ENCODE results near the gene SPTLC3. TPM values are rescaled to one million over a fixed set of nuclear protein-coding genes. Genes with fewer than 3 reads are reported as not detected.

The SPTLC3 gene
- polyA plus RNA-seq, 3 donors: 0.01 TPM; not detected in 2

DNA sequence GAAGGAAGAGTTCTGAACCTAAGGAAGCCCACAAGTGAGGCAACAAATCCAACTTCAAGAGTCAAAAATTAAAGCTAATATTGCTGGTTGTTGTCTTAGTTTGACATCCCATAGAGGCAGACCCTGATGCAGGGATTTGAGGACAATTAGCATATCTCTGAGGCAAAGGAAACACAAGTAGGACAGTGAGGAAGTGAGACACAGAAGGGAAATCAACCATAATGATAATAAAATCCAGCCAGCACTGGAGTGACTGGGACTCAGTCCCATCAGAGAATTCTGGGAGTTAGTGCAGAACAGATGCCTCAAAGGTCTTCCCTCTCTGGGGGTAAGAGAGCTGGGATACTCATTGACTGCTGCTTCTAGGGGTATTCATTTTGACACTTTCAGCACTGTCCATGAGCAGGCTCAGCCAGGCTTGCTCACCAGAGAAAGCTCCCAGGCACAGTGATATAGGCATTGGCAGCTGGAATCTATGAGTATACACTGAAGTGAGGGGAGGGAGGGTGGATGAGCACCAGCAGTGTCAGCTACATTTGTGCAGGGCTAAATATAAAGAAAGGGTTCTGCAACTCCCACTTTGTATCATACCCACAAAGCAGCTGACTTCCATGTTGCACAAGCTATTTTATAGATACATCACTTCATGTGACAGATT is 43.4 kb upstream of the SPTLC3 start:
- H3K79me2 ChIP-seq (ENCODE audit: insufficient read depth, low read length): no peaks in the 10 kb centered on the region
- no peaks in the 10 kb centered on the region for H3K4me1 ChIP-seq (ENCODE audit: control insufficient read depth in 1 of 2, insufficient read depth in 2 of 2, low read length in 2 of 2)
- H3K4me2 ChIP-seq (replicated peaks; ENCODE audit: extremely low read depth, low read length, poor library complexity, severe bottlenecking): no peak overlapping the region
- intact Hi-C loops (cut with micrococcal nuclease): no loop called here
- H3K27ac ChIP-seq (ENCODE audit: low read depth in 1 of 2, low read length in 2 of 2): no peak overlapping the region
- Mint-ChIP-seq H3K27me3 (ENCODE audit: low read depth in 3 of 3) (no peaks in the 10 kb centered on the region), H3K36me3 (no peaks in the 10 kb centered on the region), H3K27ac (no peak overlapping the region), H3K4me1 (no peaks in the 10 kb centered on the region), H3K4me3 (no peak overlapping the region), H3K9me3 (peaks cover 0 to 3% (median 1%) of the 10 kb centered on the region in 7 donors)
- H3K4me3 ChIP-seq (replicated peaks in 1 of 3; ENCODE audit: low read depth in 2 of 3, low read length in 3 of 3): no peak overlapping the region
- no peaks in the 10 kb centered on the region for H3K27me3 ChIP-seq (ENCODE audit: control insufficient read depth in 2 of 2, insufficient read depth in 2 of 2, low read length in 2 of 2)
- no peaks in the 10 kb centered on the region for H4K20me1 ChIP-seq (ENCODE audit: insufficient read depth, low read length)
- H3K9ac ChIP-seq (ENCODE audit: insufficient read depth, low read length, poor library complexity, severe bottlenecking): no peak overlapping the region
- no peaks in the 10 kb centered on the region for H3K36me3 ChIP-seq (replicated peaks in 1 of 2; ENCODE audit: control insufficient read depth in 1 of 2, insufficient read depth in 2 of 2, low read length in 2 of 2)
- DNase-seq: no peak
- no peaks in the 10 kb centered on the region for H3K9me3 ChIP-seq (replicated peaks in 1 of 2; ENCODE audit: control insufficient read depth in 1 of 2, insufficient read depth in 1 of 2, low read length in 2 of 2)
- TF ChIP-seq CTCF (IDR thresholded peaks at IDR 0.05): no peak
- no peak overlapping the region for H2AFZ ChIP-seq (ENCODE audit: insufficient read depth, low read depth, low read length, poor library complexity, severe bottlenecking)

- no peak overlapping the region for H3K4me2 ChIP-seq (replicated peaks; ENCODE audit: extremely low read depth, low read length, poor library complexity, severe bottlenecking)
- no peak for DNase-seq
- WGBS (ENCODE audit: insufficient coverage): 88% methylated on average over 1 of the region's 4 CpGs
- H3K9me3 ChIP-seq (replicated peaks in 1 of 2; ENCODE audit: control insufficient read depth in 1 of 2, insufficient read depth in 1 of 2, low read length in 2 of 2): no peaks in the 10 kb centered on the region
- no peaks in the 10 kb centered on the region for H3K27me3 ChIP-seq (ENCODE audit: control insufficient read depth in 2 of 2, insufficient read depth in 2 of 2, low read length in 2 of 2)
- H3K27ac Mint-ChIP-seq: no peak overlapping the region
- no peak overlapping the region for H3K4me3 Mint-ChIP-seq
- H3K9me3 Mint-ChIP-seq: peaks cover 0 to 3% (median 1%) of the 10 kb centered on the region in 7 donors
- H4K20me1 ChIP-seq (ENCODE audit: insufficient read depth, low read length): no peaks in the 10 kb centered on the region
- no peak for TF ChIP-seq CTCF (IDR thresholded peaks at IDR 0.05)
- no peak overlapping the region for H2AFZ ChIP-seq (ENCODE audit: insufficient read depth, low read depth, low read length, poor library complexity, severe bottlenecking)
- H3K79me2 ChIP-seq (ENCODE audit: insufficient read depth, low read length): no peaks in the 10 kb centered on the region
- H3K4me1 ChIP-seq (ENCODE audit: control insufficient read depth in 1 of 2, insufficient read depth in 2 of 2, low read length in 2 of 2): no peaks in the 10 kb centered on the region
- peaks cover 0 to 2% (median 0%) of the 10 kb centered on the region in 3 donors for H3K27me3 Mint-ChIP-seq (ENCODE audit: low read depth in 3 of 3)
- no peak overlapping the region for H3K9ac ChIP-seq (ENCODE audit: insufficient read depth, low read length, poor library complexity, severe bottlenecking)
- no peaks in the 10 kb centered on the region for H3K4me1 Mint-ChIP-seq
- H3K27ac ChIP-seq (ENCODE audit: low read depth in 1 of 2, low read length in 2 of 2): no peak overlapping the region
- H3K36me3 ChIP-seq (replicated peaks in 1 of 2; ENCODE audit: control insufficient read depth in 1 of 2, insufficient read depth in 2 of 2, low read length in 2 of 2): no peaks in the 10 kb centered on the region
- no peak overlapping the region for H3K4me3 ChIP-seq (replicated peaks in 1 of 3; ENCODE audit: low read depth in 2 of 3, low read length in 3 of 3)
- intact Hi-C loops (cut with micrococcal nuclease): no loop called here
- H3K36me3 Mint-ChIP-seq: no peaks in the 10 kb centered on the region
These were observed 42.9 kb upstream of the SPTLC3 start for GRCh38 chr20:12965870-12966251.

All from CD14-positive monocyte (primary cell).